ENCODE measurements around the gene FAM241A. TPM values are rescaled to one million over a fixed set of nuclear protein-coding genes. Genes with fewer than 3 reads are reported as not detected.
"Not testable (repeated sequence)": the region's sequence is repeated elsewhere in the genome, so short reads cannot be mapped to it uniquely, and the experiment has no call there.

Gene FAM241A
- polyA plus RNA-seq, 6 donors from 2014 or later, result 1.0 to 1.7 (median 1.4) TPM

GRCh38 chr4:112185334-112185733 is 40.1 kb downstream of the FAM241A start:
- ATAC-seq (ENCODE audit: low read depth in 2 of 2), result no peak
- Mint-ChIP-seq H3K9me3 (no peaks in the 10 kb centered on the region), H3K27ac (no peak overlapping the region), H3K36me3 (no peaks in the 10 kb centered on the region), H3K27me3 (no peaks in the 10 kb centered on the region), H3K4me3 (no peak overlapping the region), H3K4me1 (no peaks in the 10 kb centered on the region)
- no peak for DNase-seq

GRCh38 chr4:112185740-112186670 is 40.8 kb downstream of the FAM241A start:
- no peaks in the 10 kb centered on the region for H3K36me3 Mint-ChIP-seq
- no peaks in the 10 kb centered on the region for H3K4me1 Mint-ChIP-seq
- H3K4me3 Mint-ChIP-seq, result no peak overlapping the region
- no peak overlapping the region for H3K27ac Mint-ChIP-seq
- DNase-seq, result no peak
- no peak for ATAC-seq (ENCODE audit: low read depth in 2 of 2)
- H3K9me3 Mint-ChIP-seq, result no peaks in the 10 kb centered on the region
- H3K27me3 Mint-ChIP-seq, result no peaks in the 10 kb centered on the region

DNA sequence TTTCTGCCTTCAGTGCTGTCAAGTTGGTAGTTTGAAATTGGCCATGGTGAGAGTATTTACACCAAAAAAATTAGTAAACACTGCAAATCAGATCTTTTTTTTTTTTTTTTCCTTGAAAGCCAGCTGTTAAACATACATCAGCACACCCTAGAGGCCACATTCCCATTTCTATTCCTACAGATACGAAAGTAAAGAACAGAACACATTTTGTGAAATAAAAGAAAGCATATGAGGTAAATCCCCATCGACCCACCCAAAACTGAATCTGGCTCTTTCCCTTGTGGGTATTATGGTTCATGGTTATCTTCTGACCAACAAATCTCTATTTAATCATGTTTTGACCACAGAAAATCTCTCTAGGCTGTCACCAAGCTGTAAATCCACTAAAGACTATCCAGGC is 44.5 kb downstream of the FAM241A start:
- H3K9me3 Mint-ChIP-seq, result peaks cover 0 to 2% (median 0%) of the 10 kb centered on the region in 7 donors
- no peak overlapping the region for H3K27ac Mint-ChIP-seq
- no peak for DNase-seq
- no peak for ATAC-seq (ENCODE audit: low read depth in 2 of 2)
- H3K36me3 Mint-ChIP-seq, result no peaks in the 10 kb centered on the region
- no peaks in the 10 kb centered on the region for H3K4me1 Mint-ChIP-seq
- H3K27me3 Mint-ChIP-seq, result no peaks in the 10 kb centered on the region
- H3K4me3 Mint-ChIP-seq, result no peak overlapping the region

- Mint-ChIP-seq H3K36me3 (no peaks in the 10 kb centered on the region), H3K9me3 (peaks cover 0 to 2% (median 0%) of the 10 kb centered on the region in 7 donors), H3K4me1 (no peaks in the 10 kb centered on the region), H3K4me3 (no peak overlapping the region), H3K27ac (peak overlapping the region in 2 of 6 donors; percentile 13 to 29), H3K27me3 (no peaks in the 10 kb centered on the region)
- no peak for DNase-seq
- ATAC-seq (ENCODE audit: low read depth in 2 of 2), result no peak
These were observed 45.4 kb downstream of the FAM241A start for GRCh38 chr4:112190684-112191083.

DNA sequence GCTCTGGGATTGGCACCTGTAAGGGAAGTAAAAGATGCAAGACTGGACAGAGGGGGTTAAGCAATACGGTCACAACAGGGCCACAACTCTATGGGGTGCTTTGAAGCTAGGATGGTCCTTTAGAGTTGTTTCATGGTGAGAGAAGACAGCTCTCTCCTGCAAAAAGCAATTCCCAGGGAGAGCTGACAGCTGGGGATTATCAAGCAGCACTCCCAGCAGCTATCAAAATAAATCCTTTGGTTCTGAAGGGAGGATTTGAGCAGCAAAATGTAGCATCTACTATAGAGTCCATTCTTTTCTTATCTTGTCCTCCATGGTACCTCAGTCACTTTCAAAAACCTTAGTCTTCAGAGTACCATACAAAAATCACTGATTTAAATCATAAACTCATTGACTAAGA is 51.2 kb downstream of the FAM241A start:
- no peak overlapping the region for H3K27ac Mint-ChIP-seq
- H3K9me3 Mint-ChIP-seq, result peaks cover 0 to 2% (median 0%) of the 10 kb centered on the region in 7 donors
- ATAC-seq (ENCODE audit: low read depth in 2 of 2) (no peak), DNase-seq (no peak)
- H3K4me1 Mint-ChIP-seq, result no peaks in the 10 kb centered on the region
- no peaks in the 10 kb centered on the region for H3K36me3 Mint-ChIP-seq
- no peak overlapping the region for H3K4me3 Mint-ChIP-seq
- H3K27me3 Mint-ChIP-seq, result no peaks in the 10 kb centered on the region

DNA sequence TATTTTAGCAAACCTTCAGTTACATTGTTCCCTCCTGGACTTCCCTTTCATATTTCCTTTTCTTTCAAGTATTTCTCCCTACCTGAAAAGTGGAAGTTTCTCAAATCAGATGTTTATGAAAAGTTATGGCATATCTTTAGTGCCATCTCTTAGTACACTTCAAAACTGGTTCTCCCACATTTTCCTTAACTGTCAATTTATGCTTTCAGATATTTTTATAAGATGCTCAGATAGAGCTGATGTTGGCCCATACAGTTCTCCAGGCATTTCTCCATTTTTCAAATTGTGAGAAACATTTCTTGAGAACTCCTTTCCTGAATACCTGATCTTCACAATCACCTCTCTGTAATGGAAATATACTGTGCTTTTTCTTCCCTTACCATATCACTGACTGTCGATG is 53.8 kb downstream of the FAM241A start:
- Mint-ChIP-seq H3K4me1 (no peaks in the 10 kb centered on the region), H3K27ac (peak overlapping the region in 1 of 6 donors; percentile 67), H3K27me3 (no peaks in the 10 kb centered on the region), H3K9me3 (no peaks in the 10 kb centered on the region), H3K4me3 (no peak overlapping the region), H3K36me3 (no peaks in the 10 kb centered on the region)
- no peak for ATAC-seq (ENCODE audit: low read depth in 2 of 2)
- DNase-seq, result no peak

DNA sequence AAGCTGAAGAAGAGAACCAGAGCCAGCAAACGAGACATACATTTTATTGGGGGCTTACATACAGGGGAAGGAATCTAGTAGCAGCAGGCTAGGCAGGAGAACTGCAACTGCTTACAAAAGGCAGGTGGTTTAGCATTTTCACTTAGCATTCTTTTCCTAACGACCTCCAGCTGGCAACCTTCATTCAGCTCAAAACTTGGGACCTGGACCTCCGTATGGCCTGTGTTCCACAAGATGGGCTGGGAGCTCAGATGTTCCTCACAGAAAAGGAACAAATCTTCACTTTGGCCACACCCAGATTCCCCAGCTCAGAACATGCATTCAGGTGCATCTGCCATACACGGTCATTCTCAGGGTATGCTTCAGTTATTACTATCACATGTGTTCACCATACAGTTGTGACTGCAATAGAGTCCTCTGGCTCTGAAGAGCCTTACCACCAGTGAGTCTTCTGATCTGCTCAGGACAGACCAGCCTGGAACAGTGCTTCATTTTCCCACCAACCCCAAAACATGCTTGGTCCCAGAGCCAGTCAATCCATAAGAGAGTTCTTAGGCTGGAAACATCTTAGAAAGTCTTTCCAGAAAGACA is 56.8 kb downstream of the FAM241A start:
- Mint-ChIP-seq H3K36me3 (no peaks in the 10 kb centered on the region), H3K4me3 (no peak overlapping the region), H3K4me1 (no peaks in the 10 kb centered on the region), H3K27me3 (no peaks in the 10 kb centered on the region), H3K9me3 (no peaks in the 10 kb centered on the region), H3K27ac (no peak overlapping the region)
- no peak for DNase-seq
- ATAC-seq (ENCODE audit: low read depth in 2 of 2), result no peak

DNA sequence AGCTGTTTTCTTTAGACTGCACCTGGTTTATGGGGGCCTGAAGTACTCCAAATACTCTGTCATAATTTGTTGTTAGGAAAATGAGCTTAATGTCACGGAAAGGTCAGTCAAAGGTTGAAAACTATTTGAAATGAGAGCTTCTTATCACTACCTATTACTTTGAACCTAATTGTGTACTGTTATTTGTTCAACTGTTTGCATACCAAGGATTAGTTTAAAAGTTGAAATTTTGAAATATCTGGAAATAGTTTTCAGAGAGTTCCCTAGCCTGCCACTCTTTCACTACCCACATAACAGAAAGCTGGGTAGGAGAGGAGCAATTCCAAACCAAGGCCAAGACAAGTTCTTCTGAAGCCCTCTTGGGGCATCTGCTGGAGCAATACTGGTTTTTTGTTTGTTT is 58.3 kb downstream of the FAM241A start:
- no peaks in the 10 kb centered on the region for H3K36me3 Mint-ChIP-seq
- H3K9me3 Mint-ChIP-seq, result no peaks in the 10 kb centered on the region
- ATAC-seq (ENCODE audit: low read depth in 2 of 2) (no peak), DNase-seq (no peak)
- no peaks in the 10 kb centered on the region for H3K27me3 Mint-ChIP-seq
- no peak overlapping the region for H3K4me3 Mint-ChIP-seq
- H3K4me1 Mint-ChIP-seq, result no peaks in the 10 kb centered on the region
- no peak overlapping the region for H3K27ac Mint-ChIP-seq

GRCh38 chr4:112206431-112206830 is 61.2 kb downstream of the FAM241A start:
- H3K4me1 Mint-ChIP-seq, result no peaks in the 10 kb centered on the region

DNA sequence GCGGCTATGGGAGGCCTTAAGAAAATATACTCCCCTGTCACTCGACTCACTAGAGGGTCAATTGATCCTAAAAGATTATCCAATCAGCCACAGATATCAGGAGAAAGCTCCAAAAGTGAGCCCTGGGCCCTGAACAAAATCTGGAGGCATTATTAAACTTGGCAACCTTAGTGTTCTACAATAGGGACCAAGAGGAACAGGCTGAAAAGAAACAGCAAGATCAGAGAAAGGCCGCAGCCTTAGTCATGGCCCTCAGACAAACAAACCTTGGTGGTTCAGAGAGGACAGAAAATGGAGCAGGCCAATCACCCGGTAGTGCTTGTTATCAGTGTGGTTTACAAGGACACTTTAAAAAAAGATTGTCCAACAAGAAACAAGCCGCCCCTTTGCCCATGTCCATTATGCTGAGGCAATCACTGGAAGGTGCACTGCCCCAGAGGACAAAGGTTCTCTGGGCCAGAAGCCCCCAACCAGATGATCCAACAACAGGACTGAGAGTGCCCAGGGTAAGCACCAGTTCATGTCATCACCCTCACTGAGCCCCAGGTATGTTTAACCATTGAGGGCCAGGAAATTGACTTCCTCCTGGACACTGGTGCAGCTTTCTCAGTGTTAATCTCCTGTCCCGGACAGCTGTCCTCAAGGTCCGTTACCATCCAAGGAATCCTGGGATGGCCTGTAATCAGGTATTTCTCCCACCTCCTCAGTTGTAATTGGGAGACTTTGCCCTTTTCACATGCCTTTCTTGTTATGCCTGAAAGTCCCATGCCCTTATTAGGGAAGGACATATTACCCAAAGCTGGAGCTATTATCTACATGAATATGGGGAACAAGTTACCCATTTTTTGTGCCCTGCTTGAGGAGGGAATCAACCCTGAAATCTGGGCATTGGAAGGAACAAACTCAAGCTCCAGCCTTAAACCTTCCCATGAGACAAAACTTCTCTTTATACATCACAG is 63.2 kb downstream of the FAM241A start:
- not testable (repeated sequence) for ATAC-seq (ENCODE audit: low read depth in 2 of 2); H3K36me3 Mint-ChIP-seq; DNase-seq; H3K27me3 Mint-ChIP-seq; H3K27ac Mint-ChIP-seq; H3K9me3 Mint-ChIP-seq; H3K4me1 Mint-ChIP-seq; H3K4me3 Mint-ChIP-seq

More at GRCh38 chr4:112206431-112206830, 61.2 kb downstream of the FAM241A start:
- DNase-seq (no peak), ATAC-seq (ENCODE audit: low read depth in 2 of 2) (no peak)
- Mint-ChIP-seq H3K36me3 (no peaks in the 10 kb centered on the region), H3K27ac (no peak overlapping the region), H3K27me3 (no peaks in the 10 kb centered on the region), H3K9me3 (no peaks in the 10 kb centered on the region), H3K4me3 (no peak overlapping the region)

- no peak overlapping the region for H3K4me3 Mint-ChIP-seq
- ATAC-seq (ENCODE audit: low read depth in 2 of 2) (no peak), DNase-seq (no peak)
- peaks cover 0 to 4% (median 0%) of the 10 kb centered on the region in 3 donors for H3K4me1 Mint-ChIP-seq
- H3K36me3 Mint-ChIP-seq, result no peaks in the 10 kb centered on the region
- H3K27me3 Mint-ChIP-seq, result no peaks in the 10 kb centered on the region
- no peak overlapping the region for H3K27ac Mint-ChIP-seq
- H3K9me3 Mint-ChIP-seq, result no peaks in the 10 kb centered on the region
These were observed 65.5 kb downstream of the FAM241A start for GRCh38 chr4:112210777-112211176.

- DNase-seq, result no peak
- Mint-ChIP-seq H3K4me3 (no peak overlapping the region), H3K4me1 (peaks cover 0 to 4% (median 0%) of the 10 kb centered on the region in 3 donors), H3K9me3 (no peaks in the 10 kb centered on the region), H3K27ac (peak overlapping the region in 1 of 6 donors; percentile 23), H3K36me3 (no peaks in the 10 kb centered on the region), H3K27me3 (no peaks in the 10 kb centered on the region)
- ATAC-seq (ENCODE audit: low read depth in 2 of 2), result no peak
These were observed 67.8 kb downstream of the FAM241A start for GRCh38 chr4:112213091-112213490.

- Mint-ChIP-seq H3K4me3 (no peak overlapping the region), H3K4me1 (peaks cover 0 to 4% (median 0%) of the 10 kb centered on the region in 3 donors), H3K27ac (no peak overlapping the region), H3K27me3 (no peaks in the 10 kb centered on the region), H3K9me3 (no peaks in the 10 kb centered on the region), H3K36me3 (no peaks in the 10 kb centered on the region)
- DNase-seq (no peak), ATAC-seq (ENCODE audit: low read depth in 2 of 2) (no peak)
These were observed 68.6 kb downstream of the FAM241A start for GRCh38 chr4:112213856-112214255.
